Ureter (tissue), 1 donor: ENCODE data around the gene MAG. TPM values are rescaled to one million over a fixed set of nuclear protein-coding genes. Genes with fewer than 3 reads are reported as not detected.
A peak's percentile ranks its signal among the peaks of the same experiment; 100 is the strongest.

ENCODE experiments used
- DNase-seq: peaks from one replicate; pipeline ENCODE4 v3.0.0-alpha.2; 2020; ENCODE audit warnings: low spot score
- total RNA-seq: library from RNA; stranded (reverse); gene quantifications from one replicate; pipeline ENCODE4 v1.2.4, GENCODE V29; 2023
- donor health status: DM: yes; HTN: yes; CAD: no.

Gene MAG
- total RNA-seq, 1 donor from 2014 or later, result not detected

DNA sequence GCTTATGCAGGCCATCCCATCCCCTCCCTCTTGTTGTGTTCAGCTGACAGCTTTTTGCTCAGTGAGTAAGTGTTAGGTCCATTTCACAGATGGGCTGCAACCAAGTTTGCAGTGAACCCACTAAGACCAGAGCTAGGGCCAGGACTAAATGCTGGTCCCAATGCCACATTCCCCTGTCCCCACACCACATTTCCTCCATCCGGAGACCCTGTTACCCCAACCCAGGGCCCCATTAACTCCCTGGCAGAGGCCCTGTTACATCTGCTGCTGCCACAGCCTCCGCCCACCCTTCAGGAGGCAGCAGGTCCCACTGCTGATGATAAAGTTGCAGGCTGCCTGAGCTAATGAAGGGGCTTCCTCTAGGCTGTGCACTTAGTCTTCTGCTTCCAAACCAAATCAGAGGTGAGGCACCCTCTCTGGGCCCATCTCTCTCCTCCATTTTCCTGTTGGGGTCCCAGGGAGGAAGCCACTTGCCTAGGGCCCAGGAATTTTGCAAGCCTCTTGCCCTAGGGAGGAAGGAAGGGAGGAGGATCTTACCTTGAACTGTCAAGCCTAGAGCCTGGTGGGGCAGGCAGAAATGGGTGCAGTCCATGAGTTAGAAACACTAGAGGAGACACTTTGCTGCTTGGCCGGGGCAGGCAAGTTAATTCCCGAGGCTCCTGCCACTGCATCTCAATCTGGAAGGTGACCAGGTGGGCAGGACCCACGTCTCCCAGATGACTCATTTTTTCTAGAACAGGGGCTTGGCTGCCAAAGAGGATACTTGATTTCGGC, 26.6 kb upstream of the MAG start:
- no peak for DNase-seq

DNA sequence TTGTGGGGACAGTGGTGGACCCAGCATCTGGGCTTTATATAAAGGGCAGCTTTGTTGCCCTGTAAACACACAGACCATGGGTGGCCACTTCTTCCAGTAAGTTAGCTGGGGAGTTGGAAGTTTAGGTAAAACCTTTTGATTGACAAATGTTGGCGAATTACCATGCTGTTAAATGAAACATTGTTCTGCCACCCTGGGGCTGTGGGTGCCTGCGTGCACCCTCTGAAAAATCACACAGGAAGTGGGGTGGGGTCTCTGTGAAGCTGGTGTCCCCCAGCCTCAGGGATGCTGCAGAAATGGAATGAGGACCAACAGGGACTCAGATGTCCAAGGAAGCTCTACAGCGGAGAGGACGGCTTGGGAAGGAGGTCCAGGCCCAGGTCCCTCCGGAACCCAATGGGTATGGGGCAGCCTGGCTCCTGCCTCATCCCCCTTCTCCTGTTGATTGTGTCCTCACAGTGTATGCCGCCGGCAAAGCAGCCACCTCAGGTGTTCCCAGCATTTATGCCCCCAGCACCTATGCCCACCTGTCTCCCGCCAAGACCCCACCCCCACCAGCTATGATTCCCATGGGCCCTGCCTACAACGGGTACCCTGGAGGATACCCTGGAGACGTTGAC, 26.0 kb upstream of the MAG start:
- DNase-seq, result peak; percentile 44

DNA sequence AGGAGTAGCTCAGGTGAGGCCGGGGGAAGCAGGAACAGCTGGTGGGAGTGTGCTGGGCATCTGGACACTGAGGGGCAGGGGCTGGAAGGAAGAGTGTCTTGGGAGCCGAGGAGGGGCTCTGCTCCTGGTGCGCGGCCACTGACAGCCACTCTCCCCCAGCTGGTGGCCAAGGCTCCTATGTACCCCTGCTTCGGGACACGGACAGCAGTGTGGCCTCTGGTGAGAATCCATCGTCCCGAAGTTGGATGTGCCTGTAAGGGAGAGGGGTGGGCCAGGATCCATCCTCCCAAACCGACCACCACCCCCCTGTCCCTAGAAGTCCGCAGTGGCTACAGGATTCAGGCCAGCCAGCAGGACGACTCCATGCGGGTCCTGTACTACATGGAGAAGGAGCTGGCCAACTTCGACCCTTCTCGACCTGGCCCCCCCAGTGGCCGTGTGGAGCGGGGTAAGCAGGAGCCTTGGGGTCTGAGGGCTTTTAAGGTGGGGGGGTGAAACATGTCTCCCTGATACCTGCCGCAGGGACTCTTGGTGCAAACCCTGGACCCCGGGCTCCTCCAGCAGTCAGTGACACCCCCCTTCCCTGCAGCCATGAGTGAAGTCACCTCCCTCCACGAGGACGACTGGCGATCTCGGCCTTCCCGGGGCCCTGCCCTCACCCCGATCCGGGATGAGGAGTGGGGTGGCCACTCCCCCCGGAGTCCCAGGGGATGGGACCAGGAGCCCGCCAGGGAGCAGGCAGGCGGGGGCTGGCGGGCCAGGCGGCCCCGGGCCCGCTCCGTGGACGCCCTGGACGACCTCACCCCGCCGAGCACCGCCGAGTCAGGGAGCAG, 25.2 kb upstream of the MAG start:
- peak; percentile 49 for DNase-seq

DNA sequence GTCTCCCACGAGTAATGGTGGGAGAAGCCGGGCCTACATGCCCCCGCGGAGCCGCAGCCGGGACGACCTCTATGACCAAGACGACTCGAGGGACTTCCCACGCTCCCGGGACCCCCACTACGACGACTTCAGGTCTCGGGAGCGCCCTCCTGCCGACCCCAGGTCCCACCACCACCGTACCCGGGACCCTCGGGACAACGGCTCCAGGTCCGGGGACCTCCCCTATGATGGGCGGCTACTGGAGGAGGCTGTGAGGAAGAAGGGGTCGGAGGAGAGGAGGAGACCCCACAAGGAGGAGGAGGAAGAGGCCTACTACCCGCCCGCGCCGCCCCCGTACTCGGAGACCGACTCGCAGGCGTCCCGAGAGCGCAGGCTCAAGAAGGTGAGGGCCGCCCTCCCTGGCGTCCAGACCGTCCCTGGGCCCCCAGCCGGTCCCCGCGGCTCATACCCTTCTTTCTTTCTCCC, 24.6 kb upstream of the MAG start:
- peak; percentile 63 for DNase-seq

DNA sequence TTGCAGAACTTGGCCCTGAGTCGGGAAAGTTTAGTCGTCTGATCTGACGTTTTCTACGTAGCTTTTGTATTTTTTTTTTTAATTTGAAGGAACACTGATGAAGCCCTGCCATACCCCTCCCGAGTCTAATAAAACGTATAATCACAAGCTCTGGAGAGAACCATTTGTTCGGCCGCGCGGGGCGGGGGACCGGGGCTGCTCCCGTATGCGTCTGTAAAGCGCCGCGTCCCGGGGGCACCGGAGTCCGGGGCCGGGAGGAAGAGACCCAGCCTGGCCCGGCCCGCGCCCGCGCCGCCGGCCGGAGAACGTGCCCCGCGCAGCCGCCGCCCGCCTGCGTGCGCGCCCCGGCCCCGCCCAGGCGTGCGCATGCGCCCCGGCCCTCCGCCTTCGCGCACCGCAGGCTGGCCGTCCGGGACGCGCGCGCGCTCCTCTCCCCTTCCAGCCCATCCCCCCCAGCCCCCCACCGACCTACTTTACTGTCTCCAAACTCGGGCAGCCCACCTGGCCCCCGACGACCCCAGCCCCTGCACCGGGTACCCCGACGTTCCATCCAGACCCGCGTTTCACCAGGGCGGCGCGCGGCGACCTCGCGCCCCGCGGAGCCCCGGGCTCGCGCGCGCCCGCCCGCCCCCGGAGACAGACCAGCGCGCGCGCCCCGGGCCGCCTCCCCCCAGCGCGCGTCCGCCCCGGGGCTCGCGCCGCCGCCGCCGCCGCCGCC, 24.0 kb upstream of the MAG start:
- DNase-seq, result peak; percentile 71

DNA sequence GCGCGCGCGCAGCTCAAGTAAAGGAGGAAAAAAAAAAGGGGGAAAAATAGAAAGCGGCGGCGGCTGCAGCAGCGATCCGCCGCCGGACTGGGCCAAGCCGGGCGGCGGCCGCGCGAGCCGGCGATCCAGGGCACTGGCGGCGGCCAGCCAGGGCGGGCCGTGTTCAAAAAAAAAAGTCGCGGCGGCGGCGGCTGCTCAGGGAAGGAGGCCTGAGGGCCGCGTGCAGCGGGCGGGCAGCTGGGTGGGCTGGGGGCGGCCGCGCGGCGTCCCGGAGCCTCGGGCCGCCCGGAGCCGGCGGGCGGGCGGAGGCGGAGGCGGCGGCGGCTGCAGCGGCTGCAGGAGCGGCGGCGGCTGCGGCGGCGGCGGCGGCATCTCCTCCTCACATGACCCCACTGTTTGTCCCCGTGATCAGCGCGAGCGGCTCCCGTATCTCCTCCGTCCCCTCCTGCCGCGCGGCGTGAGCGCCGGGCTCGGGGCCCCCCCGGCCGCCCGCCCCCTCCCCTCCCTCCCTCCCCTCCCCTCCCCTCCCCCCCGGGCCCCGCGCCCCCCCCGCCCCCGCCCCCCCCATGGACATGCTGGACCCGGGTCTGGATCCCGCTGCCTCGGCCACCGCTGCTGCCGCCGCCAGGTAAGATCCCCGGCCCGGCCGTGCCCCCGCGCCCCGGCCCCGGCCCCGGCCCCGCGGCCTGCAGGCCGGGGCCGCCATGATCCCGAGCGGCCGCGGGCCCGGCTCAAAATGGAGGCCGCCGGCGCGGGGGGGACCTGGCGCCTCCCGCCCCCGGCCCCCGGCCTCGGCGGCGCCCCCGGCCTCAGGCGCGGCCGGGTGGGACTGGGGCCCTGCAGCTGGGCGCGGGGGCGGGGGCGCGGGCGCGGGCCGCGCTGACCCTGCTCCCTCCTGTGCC, 23.2 kb upstream of the MAG start, which contains the start of gene USF2:
USF2 (plus strand) TSS at position 427 of the 902 bp plus-strand sequence; CDS start at position 567, 140 bp downstream.
- DNase-seq, result peak; percentile 71

DNA sequence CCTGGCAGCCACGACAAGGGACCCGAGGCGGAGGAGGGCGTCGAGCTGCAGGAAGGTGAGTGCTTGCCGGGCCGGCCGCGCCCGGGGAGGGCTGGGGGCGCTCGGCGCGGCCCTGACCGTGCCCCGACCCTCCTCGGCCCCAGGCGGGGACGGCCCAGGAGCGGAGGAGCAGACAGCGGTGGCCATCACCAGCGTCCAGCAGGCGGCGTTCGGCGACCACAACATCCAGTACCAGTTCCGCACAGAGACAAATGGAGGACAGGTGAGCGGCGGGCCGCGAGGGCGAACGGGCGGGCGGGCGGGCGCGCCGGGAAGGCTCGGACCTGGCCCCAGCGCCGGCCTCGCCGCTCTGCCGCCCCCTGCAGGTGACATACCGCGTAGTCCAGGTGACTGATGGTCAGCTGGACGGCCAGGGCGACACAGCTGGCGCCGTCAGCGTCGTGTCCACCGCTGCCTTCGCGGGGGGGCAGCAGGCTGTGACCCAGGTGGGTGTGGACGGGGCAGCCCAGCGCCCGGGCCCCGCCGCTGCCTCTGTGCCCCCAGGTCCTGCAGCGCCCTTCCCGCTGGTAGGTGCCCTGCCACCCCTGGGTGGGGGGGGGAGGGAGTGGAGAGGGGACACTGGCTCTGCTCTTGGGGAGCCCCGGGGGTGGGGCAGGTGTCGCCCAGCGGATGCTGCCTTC, 22.4 kb upstream of the MAG start:
- peak; percentile 90 for DNase-seq

DNA sequence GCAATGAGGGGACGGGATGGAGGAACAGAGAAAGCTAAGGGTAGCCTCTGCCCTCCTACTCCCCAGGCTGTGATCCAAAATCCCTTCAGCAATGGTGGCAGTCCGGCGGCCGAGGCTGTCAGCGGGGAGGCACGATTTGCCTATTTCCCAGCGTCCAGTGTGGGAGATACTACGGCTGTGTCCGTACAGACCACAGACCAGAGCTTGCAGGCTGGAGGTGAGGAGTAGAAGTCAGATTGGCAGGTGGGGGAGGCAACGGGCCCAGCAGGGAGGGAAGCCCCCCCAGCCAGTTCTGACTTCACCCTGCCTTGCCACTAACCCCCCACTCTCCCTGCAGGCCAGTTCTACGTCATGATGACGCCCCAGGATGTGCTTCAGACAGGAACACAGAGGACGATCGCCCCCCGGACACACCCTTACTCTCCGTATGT, 21.6 kb upstream of the MAG start:
- DNase-seq, result peak; percentile 55

DNA sequence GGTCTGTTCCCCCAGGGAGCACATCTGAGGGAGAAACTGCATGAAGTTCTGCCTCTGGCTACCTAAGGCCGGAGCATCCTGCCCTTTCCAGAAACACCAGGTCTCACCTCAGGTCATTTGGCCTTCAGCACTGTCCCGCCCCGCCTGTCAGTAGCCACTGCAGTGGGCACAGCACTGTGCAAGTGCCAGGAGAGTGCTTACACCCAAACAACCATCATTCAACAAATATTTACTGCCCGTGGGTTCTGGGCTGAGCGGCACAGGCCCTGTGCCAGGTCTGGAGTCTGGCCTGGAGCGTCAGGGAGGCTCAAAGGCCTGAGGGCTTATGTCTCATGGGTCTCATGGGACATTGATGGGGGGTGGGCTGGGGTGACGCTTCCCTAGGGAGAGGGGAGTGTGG, 20.4 kb upstream of the MAG start:
- no peak for DNase-seq

DNA sequence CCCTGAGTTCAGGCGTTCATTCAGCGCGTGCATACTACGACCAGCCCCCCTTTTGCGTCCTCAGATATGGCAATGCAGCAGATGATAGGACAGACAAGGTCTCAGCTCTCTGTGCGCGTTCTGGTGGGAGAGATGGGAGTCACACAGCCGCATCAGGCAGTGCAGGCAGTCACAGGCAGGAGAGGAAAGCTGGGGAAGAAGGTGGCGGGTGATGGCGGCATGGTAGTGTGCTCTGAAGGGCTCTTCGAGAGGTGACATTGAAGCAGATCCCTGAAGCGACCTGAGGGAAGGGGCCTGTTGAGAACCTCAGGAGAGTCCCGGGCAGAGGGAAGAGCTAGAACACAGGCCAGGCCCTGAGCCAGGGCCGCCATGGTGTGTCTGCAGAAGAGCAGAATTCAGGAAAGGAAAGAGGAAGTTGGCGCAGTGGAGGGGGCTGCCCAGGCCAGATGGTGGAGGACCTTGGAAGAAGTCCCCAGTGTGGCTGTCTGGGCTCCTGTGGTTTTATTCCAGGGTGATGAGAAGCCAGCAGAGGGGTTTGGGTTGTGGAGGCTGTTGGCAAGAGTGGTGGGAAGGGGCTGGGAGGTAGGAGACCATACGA, 19.7 kb upstream of the MAG start:
- no peak for DNase-seq

DNA sequence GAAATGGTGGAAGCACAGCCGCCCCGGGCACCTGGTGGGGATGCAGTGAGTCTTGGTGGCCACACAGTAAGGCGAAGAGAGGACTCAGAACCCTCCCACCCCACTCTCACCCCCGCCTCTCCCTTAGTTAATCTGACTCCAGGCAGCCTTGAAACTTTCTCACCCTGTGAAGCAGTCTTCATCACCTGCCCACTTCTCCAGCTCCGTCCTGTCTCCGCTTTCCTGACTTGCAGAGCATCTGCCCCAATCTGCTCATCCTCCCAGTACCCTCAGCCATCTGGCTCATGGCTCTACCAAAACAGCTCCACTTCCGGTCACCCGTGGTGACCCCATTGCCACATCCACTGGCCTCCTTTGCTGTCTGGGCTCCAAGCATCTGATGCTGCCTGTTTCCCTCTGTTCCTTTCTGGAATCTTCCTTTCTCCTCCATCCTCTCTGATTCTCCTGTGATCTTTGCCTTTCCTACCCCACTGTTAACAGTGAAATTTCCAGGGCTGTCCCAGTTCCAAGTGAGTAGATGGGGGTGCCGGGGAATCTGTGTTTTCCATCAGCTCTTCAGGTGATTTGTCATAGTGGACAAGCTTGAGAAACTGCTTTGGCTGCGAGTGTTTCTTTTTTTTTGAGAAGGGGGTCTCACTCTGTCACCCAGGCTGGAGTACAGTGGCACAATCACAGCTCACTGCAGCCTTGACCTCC, 18.9 kb upstream of the MAG start:
- no peak for DNase-seq

DNA sequence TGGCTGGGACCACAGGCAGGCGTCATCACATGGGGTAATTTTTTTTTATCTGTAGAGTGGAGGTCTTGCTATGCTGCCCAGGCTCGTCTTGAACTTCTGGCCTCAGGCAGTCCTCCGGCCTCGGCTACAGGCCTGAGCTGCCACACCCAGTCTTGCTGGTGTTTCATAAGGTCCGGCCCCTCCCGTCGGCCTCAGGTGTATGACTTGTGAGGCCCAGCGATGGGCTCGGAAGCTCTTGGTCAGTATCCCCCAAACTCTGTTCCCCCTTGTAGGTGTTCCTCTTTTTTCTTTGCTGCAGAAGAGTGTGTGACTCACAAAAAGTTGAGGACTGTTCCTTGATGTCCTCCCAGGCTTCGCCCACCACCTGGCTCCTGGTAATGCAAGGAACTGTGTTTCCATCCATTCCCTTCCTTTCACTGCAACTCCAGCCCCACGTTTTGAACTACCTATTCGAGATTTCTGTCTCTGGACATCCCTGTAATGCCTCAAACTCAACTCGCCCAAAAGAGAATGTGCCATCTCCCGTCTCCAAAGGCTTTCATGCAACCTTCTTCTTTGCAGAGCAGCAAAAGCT, 18.2 kb upstream of the MAG start:
- DNase-seq, result no peak

DNA sequence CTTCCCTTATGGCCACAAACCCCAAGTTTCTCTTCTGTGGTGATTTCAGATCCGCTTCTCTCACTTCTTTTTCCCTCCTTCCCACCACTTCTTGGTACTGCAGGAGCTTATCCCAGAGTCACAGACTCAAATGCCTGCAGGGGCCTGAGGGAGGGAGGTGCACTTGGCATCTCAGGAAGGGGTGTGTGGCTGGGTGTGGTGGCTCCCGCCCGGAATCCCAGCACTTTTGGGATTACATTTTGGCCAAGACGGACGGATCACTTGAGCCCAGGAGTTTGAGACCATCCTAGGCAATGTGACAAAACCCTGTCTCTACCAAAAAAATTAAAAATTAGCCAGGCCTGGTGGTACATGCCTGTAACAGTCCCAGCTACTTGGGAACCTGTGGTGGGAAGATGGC, 17.6 kb upstream of the MAG start:
- no peak for DNase-seq

DNA sequence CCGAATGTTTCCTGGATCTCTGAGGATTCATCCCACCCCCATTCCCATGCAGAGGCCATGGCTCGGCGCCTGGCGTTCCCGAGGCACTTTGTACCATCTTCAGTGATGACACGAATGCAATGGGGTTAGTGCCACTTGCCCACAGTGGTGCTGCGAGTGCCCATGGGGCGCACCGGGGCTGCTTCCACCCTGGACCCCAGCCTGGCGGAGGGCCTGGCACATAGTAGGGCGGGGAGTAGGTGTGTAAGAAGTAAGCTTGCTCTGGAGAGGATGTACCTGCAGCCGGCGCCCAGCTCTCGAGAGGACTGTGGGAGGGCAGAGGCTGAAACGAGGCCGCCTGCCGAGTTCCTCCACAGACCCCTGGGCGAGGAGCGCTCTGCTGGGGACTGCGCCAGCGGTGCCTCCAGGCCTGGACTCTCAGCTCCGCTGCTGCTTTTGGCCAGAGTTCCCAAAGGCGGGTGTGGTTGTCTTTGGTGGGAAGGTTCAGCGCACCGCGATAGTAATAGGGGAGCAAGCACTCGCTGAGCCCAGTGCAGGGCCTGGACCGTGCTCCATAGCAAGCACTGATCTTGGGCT, 15.2 kb upstream of the MAG start:
- DNase-seq, result no peak

DNA sequence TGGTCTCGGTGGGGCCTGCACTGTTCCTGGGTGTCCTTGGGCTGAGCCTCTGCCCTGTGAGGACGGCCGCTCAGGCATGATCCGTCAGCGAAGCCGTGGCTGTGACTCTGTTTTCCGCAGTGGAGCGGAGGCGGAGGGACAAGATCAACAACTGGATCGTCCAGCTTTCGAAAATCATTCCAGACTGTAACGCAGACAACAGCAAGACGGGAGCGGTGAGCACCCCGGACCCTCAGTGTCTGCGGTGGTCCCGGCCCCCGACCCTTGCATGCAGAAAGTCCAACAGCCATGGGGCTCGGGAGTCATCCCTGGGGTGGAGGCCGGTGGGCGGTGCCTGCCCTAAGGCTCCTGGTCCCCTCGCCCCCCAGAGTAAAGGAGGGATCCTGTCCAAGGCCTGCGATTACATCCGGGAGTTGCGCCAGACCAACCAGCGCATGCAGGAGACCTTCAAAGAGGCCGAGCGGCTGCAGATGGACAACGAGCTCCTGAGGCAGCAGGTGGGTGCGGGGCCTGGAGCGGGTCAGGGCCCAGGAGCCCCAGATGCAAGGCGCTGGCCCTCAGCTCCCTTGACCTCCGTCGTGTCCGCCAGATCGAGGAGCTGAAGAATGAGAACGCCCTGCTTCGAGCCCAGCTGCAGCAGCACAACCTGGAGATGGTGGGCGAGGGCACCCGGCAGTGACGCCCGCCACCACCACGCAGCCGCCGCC, 13.2 kb upstream of the MAG start:
- no peak for DNase-seq

DNA sequence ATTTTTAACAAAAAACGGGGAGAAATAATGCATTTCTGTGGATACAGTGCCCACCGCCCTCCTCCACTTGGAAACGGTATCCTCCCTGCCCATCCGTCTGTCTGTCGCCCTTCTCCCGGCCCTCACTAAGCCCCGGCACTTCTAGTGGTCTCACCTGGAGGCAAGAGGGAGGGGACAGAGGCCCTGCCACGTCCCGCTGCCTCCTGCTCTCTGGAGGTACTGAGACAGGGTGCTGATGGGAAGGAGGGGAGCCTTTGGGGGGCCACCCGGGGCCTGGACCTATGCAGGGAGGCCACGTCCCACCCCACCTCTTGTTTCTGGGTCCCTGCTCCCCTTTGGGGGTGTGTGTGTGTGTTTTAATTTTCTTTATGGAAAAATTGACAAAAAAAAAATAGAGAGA, 12.6 kb upstream of the MAG start:
- no peak for DNase-seq

DNA sequence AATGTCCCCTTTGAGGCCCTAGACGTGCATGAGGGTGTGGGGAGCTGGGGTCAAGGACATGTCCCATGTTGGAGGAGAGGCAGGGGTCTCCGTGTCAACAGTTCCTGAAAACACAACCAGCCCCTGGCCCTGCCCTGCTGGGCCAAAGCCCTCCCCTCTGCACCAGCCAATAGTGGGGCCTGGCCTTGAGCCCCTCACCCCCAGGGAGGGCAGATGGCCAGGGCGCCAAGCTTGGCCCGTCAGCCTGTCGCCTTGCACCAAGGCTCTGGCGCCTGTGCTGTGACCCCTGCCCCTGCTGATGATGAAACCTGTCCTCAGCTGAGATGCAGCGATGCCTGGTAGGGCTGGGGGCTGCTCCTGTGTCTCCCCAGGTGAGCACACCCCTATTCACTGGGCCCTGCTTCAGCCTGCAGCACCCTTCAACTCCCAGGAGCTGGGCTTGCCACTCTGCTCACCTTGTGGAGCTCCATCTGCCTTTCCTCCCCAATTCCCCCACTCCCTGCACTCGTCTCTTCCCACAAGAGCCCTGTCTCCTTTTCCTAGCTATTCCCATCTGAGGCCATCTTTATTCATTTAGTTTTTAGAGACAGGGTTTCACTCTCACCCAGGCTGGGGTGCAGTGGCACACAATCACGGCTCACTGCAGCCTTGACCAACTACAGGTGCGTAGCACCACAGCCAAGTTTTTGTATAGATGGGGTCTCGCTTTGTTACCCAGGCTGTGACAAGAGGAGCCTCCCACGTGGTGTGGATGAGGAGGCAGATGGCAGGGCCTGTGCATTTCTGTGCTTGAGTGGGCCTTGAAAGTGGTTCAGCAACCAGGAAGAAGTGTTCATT, 11.8 kb upstream of the MAG start:
- no peak for DNase-seq
